Activated effector memory CD4-positive, alpha-beta T cell treated with Interleukin-2 at 50 U/mL for 16 hours (primary cell): ENCODE measurements around the gene NEUROG1.

Experiments used
- DNase-seq: peaks from one replicate; pipeline ENCODE4 v3.0.0-alpha.2; 2020

NEUROG1 gene

GRCh38 chr5:135491552-135492318 is 44.0 kb downstream of the NEUROG1 start:
- no peak for DNase-seq

- DNase-seq, result no peak
Measured at GRCh38 chr5:135491038-135491551, 44.7 kb downstream of the NEUROG1 start.

GRCh38 chr5:135490245-135491037 is 45.3 kb downstream of the NEUROG1 start:
- DNase-seq, result no peak

- no peak for DNase-seq
Measured at GRCh38 chr5:135489466-135490244, 46.1 kb downstream of the NEUROG1 start.

- no peak for DNase-seq
Measured at GRCh38 chr5:135488727-135489465, 46.9 kb downstream of the NEUROG1 start.

GRCh38 chr5:135487839-135488514 is 47.8 kb downstream of the NEUROG1 start:
- DNase-seq, result no peak

- DNase-seq, result no peak
Measured at GRCh38 chr5:135487037-135487395, 48.7 kb downstream of the NEUROG1 start.

GRCh38 chr5:135486131-135487036 is 49.4 kb downstream of the NEUROG1 start:
- DNase-seq, result no peak

- DNase-seq, result no peak
Measured at GRCh38 chr5:135484674-135485086, 51.1 kb downstream of the NEUROG1 start.
